IPS-15b (cell line): Measurements from ENCODE around the gene SIGLEC8.
A peak's percentile ranks its signal among the peaks of the same experiment; 100 is the strongest.
"Not testable (repeated sequence)": the region's sequence is repeated elsewhere in the genome, so short reads cannot be mapped to it uniquely, and the experiment has no call there.

Source experiments
- H3K27me3 ChIP-seq: one replicate; pipeline ENCODE4 v1.6.1; 2013; ENCODE audit warnings: low read length; ENCODE audit not compliant: control insufficient read depth, insufficient read depth
- H3K36me3 ChIP-seq: one replicate; pipeline ENCODE4 v1.6.1; 2013; ENCODE audit warnings: low read length; ENCODE audit not compliant: control insufficient read depth, insufficient read depth
- H3K4me1 ChIP-seq: one replicate; pipeline ENCODE4 v1.6.1; 2013; ENCODE audit warnings: mild to moderate bottlenecking, low read length; ENCODE audit not compliant: control insufficient read depth, insufficient read depth
- H3K4me3 ChIP-seq: one replicate; pipeline ENCODE4 v1.5.1; 2013; ENCODE audit warnings: low read depth, low read length
- H3K9ac ChIP-seq: one replicate; pipeline ENCODE4 v1.6.1; 2013; ENCODE audit warnings: low read depth, mild to moderate bottlenecking, low read length
- H3K9me3 ChIP-seq: one replicate; pipeline ENCODE4 v1.6.1; 2013; ENCODE audit warnings: mild to moderate bottlenecking, low read length; ENCODE audit not compliant: control insufficient read depth, insufficient read depth

The SIGLEC8 gene

GRCh38 chr19:51439021-51439465, 19.2 kb downstream of the SIGLEC8 start:
- Histone ChIP-seq H3K9me3 (no peaks in the 10 kb centered on the region), H3K27me3 (peaks cover 4% of the 10 kb centered on the region), H3K36me3 (no peaks in the 10 kb centered on the region), H3K4me1 (peaks cover 2% of the 10 kb centered on the region), H3K9ac (no peak overlapping the region), H3K4me3 (no peak overlapping the region)

GRCh38 chr19:51434456-51434855, 23.8 kb downstream of the SIGLEC8 start:
- H3K4me3 ChIP-seq, result no peak overlapping the region
- peaks cover 5% of the 10 kb centered on the region for H3K27me3 ChIP-seq
- no peaks in the 10 kb centered on the region for H3K9me3 ChIP-seq
- no peak overlapping the region for H3K9ac ChIP-seq
- H3K36me3 ChIP-seq, result no peaks in the 10 kb centered on the region
- H3K4me1 ChIP-seq, result no peaks in the 10 kb centered on the region

GRCh38 chr19:51433043-51433442, 25.2 kb downstream of the SIGLEC8 start:
- Histone ChIP-seq H3K36me3 (no peaks in the 10 kb centered on the region), H3K4me3 (no peak overlapping the region), H3K4me1 (no peaks in the 10 kb centered on the region), H3K9ac (no peak overlapping the region), H3K27me3 (peaks cover 10% of the 10 kb centered on the region), H3K9me3 (no peaks in the 10 kb centered on the region)

GRCh38 chr19:51431124-51431523, 27.1 kb downstream of the SIGLEC8 start:
- H3K9ac ChIP-seq, result no peak overlapping the region
- H3K4me3 ChIP-seq, result no peak overlapping the region

GRCh38 chr19:51430221-51430620, 28.0 kb downstream of the SIGLEC8 start:
- H3K36me3 ChIP-seq, result no peaks in the 10 kb centered on the region
- H3K27me3 ChIP-seq, result peaks cover 8% of the 10 kb centered on the region
- H3K4me3 ChIP-seq, result no peak overlapping the region
- no peaks in the 10 kb centered on the region for H3K9me3 ChIP-seq
- no peak overlapping the region for H3K9ac ChIP-seq
- H3K4me1 ChIP-seq, result no peaks in the 10 kb centered on the region

More at GRCh38 chr19:51431124-51431523, 27.1 kb downstream of the SIGLEC8 start:
- no peaks in the 10 kb centered on the region for H3K36me3 ChIP-seq
- H3K9me3 ChIP-seq, result no peaks in the 10 kb centered on the region
- H3K27me3 ChIP-seq, result peaks cover 8% of the 10 kb centered on the region
- no peaks in the 10 kb centered on the region for H3K4me1 ChIP-seq

- Histone ChIP-seq H3K4me3 (no peak overlapping the region), H3K27me3 (peaks cover 11% of the 10 kb centered on the region), H3K9ac (no peak overlapping the region), H3K4me1 (no peaks in the 10 kb centered on the region), H3K9me3 (no peaks in the 10 kb centered on the region), H3K36me3 (no peaks in the 10 kb centered on the region)
Observed at GRCh38 chr19:51427201-51427600, 31.1 kb downstream of the SIGLEC8 start.

- H3K4me3 ChIP-seq, result peak overlapping the region; percentile 68
- H3K27me3 ChIP-seq, result peaks cover 10% of the 10 kb centered on the region
- no peak overlapping the region for H3K9ac ChIP-seq
- no peaks in the 10 kb centered on the region for H3K9me3 ChIP-seq
- H3K36me3 ChIP-seq, result no peaks in the 10 kb centered on the region
- no peaks in the 10 kb centered on the region for H3K4me1 ChIP-seq
Observed at GRCh38 chr19:51422053-51422448, 36.2 kb downstream of the SIGLEC8 start.

- Histone ChIP-seq H3K27me3 (peaks cover 10% of the 10 kb centered on the region), H3K9me3 (no peaks in the 10 kb centered on the region), H3K9ac (no peak overlapping the region), H3K4me1 (no peaks in the 10 kb centered on the region), H3K36me3 (no peaks in the 10 kb centered on the region), H3K4me3 (peak overlapping the region; percentile 68)
Observed at GRCh38 chr19:51421229-51422052, 36.8 kb downstream of the SIGLEC8 start.

- not testable (repeated sequence) for H3K9ac ChIP-seq, H3K4me3 ChIP-seq, H3K36me3 ChIP-seq, H3K9me3 ChIP-seq, H3K4me1 ChIP-seq
- peaks cover 10% of the 10 kb centered on the region for H3K27me3 ChIP-seq
Observed at GRCh38 chr19:51420511-51420910, 37.7 kb downstream of the SIGLEC8 start.

GRCh38 chr19:51418707-51419106, 39.5 kb downstream of the SIGLEC8 start:
- no peaks in the 10 kb centered on the region for H3K4me1 ChIP-seq
- H3K9me3 ChIP-seq, result no peaks in the 10 kb centered on the region
- peaks cover 10% of the 10 kb centered on the region for H3K27me3 ChIP-seq
- H3K36me3 ChIP-seq, result no peaks in the 10 kb centered on the region
- H3K4me3 ChIP-seq, result no peak overlapping the region
- no peak overlapping the region for H3K9ac ChIP-seq

- no peaks in the 10 kb centered on the region for H3K36me3 ChIP-seq
- no peaks in the 10 kb centered on the region for H3K9me3 ChIP-seq
- H3K4me3 ChIP-seq, result no peak overlapping the region
- no peak overlapping the region for H3K9ac ChIP-seq
- peaks cover 9% of the 10 kb centered on the region for H3K27me3 ChIP-seq
- H3K4me1 ChIP-seq, result no peaks in the 10 kb centered on the region
Observed at GRCh38 chr19:51417810-51418157, 40.5 kb downstream of the SIGLEC8 start.

GRCh38 chr19:51417107-51417809, 41.0 kb downstream of the SIGLEC8 start, which contains the start of gene SIGLEC10:
SIGLEC10 (minus strand) TSS chr19:51417642; CDS start chr19:51417581, 61 bp downstream.
- Histone ChIP-seq H3K4me1 (no peaks in the 10 kb centered on the region), H3K9ac (no peak within 1 kb of the TSS), H3K4me3 (no peak within 1 kb of the TSS), H3K9me3 (no peaks in the 10 kb centered on the region), H3K36me3 (no peaks in the 10 kb centered on the region), H3K27me3 (peaks cover 7% of the 10 kb centered on the region)
